BLaER1 (cell line): ENCODE results near the gene IFNG-AS1.
A peak's percentile ranks its signal among the peaks of the same experiment; 100 is the strongest.

Experiments
- H3K27ac ChIP-seq: shearing (Covaris generic); formaldehyde crosslinking; 2 replicates; pipeline ENCODE4 v1.8.1; 2022
- H3K27me3 ChIP-seq: shearing (Covaris generic); formaldehyde crosslinking; 2 replicates; pipeline ENCODE4 v1.8.1; 2022
- H3K36me3 ChIP-seq: shearing (Covaris generic); formaldehyde crosslinking; 2 replicates; pipeline ENCODE4 v1.8.1; 2022
- H3K4me1 ChIP-seq: shearing (Covaris generic); formaldehyde crosslinking; 2 replicates; pipeline ENCODE4 v1.8.1; 2022
- H3K4me2 ChIP-seq: shearing (Covaris generic); formaldehyde crosslinking; 2 replicates; pipeline ENCODE4 v1.8.1; 2022
- H3K4me3 ChIP-seq: shearing (Covaris generic); formaldehyde crosslinking; 2 replicates; pipeline ENCODE4 v1.8.1; 2022
- H3K9ac ChIP-seq: shearing (Covaris generic); formaldehyde crosslinking; 2 replicates; pipeline ENCODE4 v1.8.1; 2022
- H3K9me3 ChIP-seq: shearing (Covaris generic); formaldehyde crosslinking; 2 replicates; pipeline ENCODE4 v1.8.1; 2022
- H4K20me1 ChIP-seq: shearing (Covaris generic); formaldehyde crosslinking; 2 replicates; pipeline ENCODE4 v1.8.1; 2022
- Cebpa-rat ChIP-seq: shearing (Covaris generic); IDR thresholded peaks from 2 replicates; pipeline ENCODE4 v1.8.1; 2022

The IFNG-AS1 gene

GRCh38 chr12:68048648-68049297, 59.5 kb downstream of the IFNG-AS1 start:
- no peak for TF ChIP-seq Cebpa-rat

DNA sequence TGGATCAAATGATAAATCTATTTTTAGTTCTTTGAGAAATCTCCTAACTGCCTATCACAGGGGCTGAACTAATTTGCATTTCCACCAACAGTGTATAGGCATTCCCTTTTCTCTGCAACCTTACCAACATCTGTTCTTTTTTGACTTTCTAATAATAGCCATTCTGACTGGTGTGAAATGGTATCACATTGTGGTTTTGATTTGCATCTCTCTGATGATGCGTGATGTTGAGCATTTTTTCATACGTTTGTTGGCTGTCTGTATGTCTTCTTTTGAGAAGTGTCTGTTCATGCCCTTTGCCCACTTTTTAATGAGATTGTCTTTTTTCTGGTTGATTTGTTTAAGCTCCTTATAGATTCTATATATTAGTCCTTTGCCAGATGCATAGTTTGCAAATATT, 67.1 kb downstream of the IFNG-AS1 start:
- no peaks in the 10 kb centered on the region for H3K27me3 ChIP-seq
- no peaks in the 10 kb centered on the region for H4K20me1 ChIP-seq
- H3K4me1 ChIP-seq = peaks cover 10% of the 10 kb centered on the region
- TF ChIP-seq Cebpa-rat = no peak
- peaks cover 62% of the 10 kb centered on the region for H3K9me3 ChIP-seq
- H3K4me2 ChIP-seq = no peak overlapping the region
- H3K27ac ChIP-seq = no peak overlapping the region
- H3K36me3 ChIP-seq = no peaks in the 10 kb centered on the region
- H3K4me3 ChIP-seq = no peak overlapping the region
- no peak overlapping the region for H3K9ac ChIP-seq

More at GRCh38 chr12:68048648-68049297, 59.5 kb downstream of the IFNG-AS1 start:
- H3K9ac ChIP-seq = no peak overlapping the region
- no peaks in the 10 kb centered on the region for H4K20me1 ChIP-seq
- no peak overlapping the region for H3K4me3 ChIP-seq
- no peaks in the 10 kb centered on the region for H3K36me3 ChIP-seq
- H3K27ac ChIP-seq = no peak overlapping the region
- peaks cover 6% of the 10 kb centered on the region; the same call in 1 of the 2 replicates for H3K9me3 ChIP-seq
- H3K4me1 ChIP-seq = no peaks in the 10 kb centered on the region
- H3K27me3 ChIP-seq = no peaks in the 10 kb centered on the region
- H3K4me2 ChIP-seq = no peak overlapping the region

DNA sequence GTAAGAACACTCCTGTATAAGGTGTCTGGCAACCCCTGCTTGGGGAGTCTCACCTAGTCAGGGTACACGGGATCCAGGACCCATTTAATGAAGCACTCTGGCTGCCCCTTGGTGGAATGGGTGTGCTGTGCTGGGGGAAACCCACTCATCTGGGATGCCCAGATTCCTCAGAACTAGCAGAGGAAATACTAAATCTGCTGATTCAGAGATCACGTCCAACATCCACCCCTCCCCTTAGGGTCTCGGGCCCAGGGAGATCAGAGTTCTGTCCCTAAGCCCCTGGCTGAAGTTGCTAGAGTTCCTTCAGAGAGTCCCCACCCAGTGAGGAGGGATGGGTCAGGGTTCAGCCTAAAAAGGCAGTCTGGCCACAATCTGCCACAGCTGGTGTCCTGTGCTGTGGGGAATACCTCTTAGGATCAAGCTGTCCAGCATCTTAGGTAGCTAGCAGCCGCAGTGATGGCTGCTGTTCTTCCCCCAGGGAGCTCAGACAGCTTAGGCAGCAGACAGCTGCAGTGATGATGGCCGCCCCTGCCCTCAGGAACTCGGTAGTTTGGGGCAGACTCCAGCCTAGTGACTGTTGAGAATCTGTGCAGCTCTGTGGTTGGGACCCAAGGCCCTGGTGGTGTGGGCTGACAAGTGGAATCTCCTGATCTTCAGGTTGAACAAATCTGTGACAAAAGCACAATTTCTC, 74.8 kb downstream of the IFNG-AS1 start:
- Histone ChIP-seq H3K27me3 (no peaks in the 10 kb centered on the region), H3K27ac (peak overlapping the region; percentile 71), H3K9me3 (peaks cover 83% of the 10 kb centered on the region), H3K4me3 (no peak overlapping the region), H4K20me1 (no peaks in the 10 kb centered on the region), H3K36me3 (no peaks in the 10 kb centered on the region; the same call in 1 of the 2 replicates), H3K9ac (no peak overlapping the region), H3K4me2 (peak overlapping the region; percentile 72), H3K4me1 (peaks cover 34% of the 10 kb centered on the region)
- no peak for TF ChIP-seq Cebpa-rat

DNA sequence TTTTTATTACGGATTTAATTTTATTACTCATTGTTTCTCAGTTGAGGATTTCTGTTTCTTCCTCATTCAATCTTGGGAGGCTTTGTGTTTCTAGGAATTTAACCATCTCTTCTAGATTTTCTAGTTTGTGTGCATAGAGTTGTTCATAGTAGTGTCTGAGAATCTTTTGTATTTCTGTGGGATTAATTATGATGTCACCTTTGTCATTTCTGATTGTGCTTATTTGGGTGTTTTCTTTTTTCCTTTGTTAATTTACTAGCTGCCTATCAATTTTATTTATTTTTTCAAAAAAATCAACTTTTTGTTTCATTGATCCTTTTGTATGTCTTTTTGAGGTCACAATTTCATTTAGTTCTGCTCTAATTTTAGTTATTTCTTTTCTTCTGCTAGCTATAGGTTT, 75.9 kb downstream of the IFNG-AS1 start:
- peak overlapping the region; percentile 72 for H3K4me2 ChIP-seq
- TF ChIP-seq Cebpa-rat = no peak
- H3K4me1 ChIP-seq = peaks cover 34% of the 10 kb centered on the region
- H3K9ac ChIP-seq = no peak overlapping the region
- no peak overlapping the region for H3K4me3 ChIP-seq
- peaks cover 78% of the 10 kb centered on the region for H3K9me3 ChIP-seq
- H4K20me1 ChIP-seq = no peaks in the 10 kb centered on the region
- H3K36me3 ChIP-seq = no peaks in the 10 kb centered on the region; the same call in 1 of the 2 replicates
- peak overlapping the region; percentile 71 for H3K27ac ChIP-seq
- H3K27me3 ChIP-seq = no peaks in the 10 kb centered on the region

- H3K27me3 ChIP-seq = no peaks in the 10 kb centered on the region
- H3K27ac ChIP-seq = peak overlapping the region; percentile 71
- H4K20me1 ChIP-seq = no peaks in the 10 kb centered on the region
- H3K4me3 ChIP-seq = no peak overlapping the region
- peaks cover 75% of the 10 kb centered on the region for H3K9me3 ChIP-seq
- peaks cover 34% of the 10 kb centered on the region for H3K4me1 ChIP-seq
- no peaks in the 10 kb centered on the region; the same call in 1 of the 2 replicates for H3K36me3 ChIP-seq
- H3K4me2 ChIP-seq = peak overlapping the region; percentile 72
- TF ChIP-seq Cebpa-rat = no peak
- H3K9ac ChIP-seq = no peak overlapping the region
Observed at GRCh38 chr12:68065687-68066086, 76.4 kb downstream of the IFNG-AS1 start.

GRCh38 chr12:68067762-68068376, 78.6 kb downstream of the IFNG-AS1 start:
- Histone ChIP-seq H3K27ac (no peak overlapping the region), H3K4me2 (no peak overlapping the region), H3K36me3 (no peaks in the 10 kb centered on the region), H3K4me3 (no peak overlapping the region), H3K27me3 (no peaks in the 10 kb centered on the region), H4K20me1 (no peaks in the 10 kb centered on the region), H3K9me3 (peaks cover 53% of the 10 kb centered on the region), H3K4me1 (peaks cover 34% of the 10 kb centered on the region), H3K9ac (no peak overlapping the region)
- TF ChIP-seq Cebpa-rat = no peak

- H3K4me1 ChIP-seq = peaks cover 26% of the 10 kb centered on the region
- H3K9ac ChIP-seq = no peak overlapping the region
- H3K4me3 ChIP-seq = no peak overlapping the region
- no peak overlapping the region for H3K4me2 ChIP-seq
- no peaks in the 10 kb centered on the region for H4K20me1 ChIP-seq
- TF ChIP-seq Cebpa-rat = no peak
- no peaks in the 10 kb centered on the region for H3K36me3 ChIP-seq
- peaks cover 39% of the 10 kb centered on the region for H3K9me3 ChIP-seq
- H3K27me3 ChIP-seq = no peaks in the 10 kb centered on the region
- no peak overlapping the region for H3K27ac ChIP-seq
Observed at GRCh38 chr12:68069275-68069674, 80.0 kb downstream of the IFNG-AS1 start.
